ENCODE data around the gene TMEM245. TPM values are rescaled to one million over a fixed set of nuclear protein-coding genes. Genes with fewer than 3 reads are reported as not detected.

The TMEM245 gene
- total and polyA plus RNA-seq, 2 of the 13 experiments (the other 11 are each of a cell fraction or from before 2014, with no cell fraction given), result 53.5 to 55.4 TPM

GRCh38 chr9:109072133-109072692 lies 47.5 kb downstream of the TMEM245 start (continued):
- no peak for TF ChIP-seq E2F1 (CRISPR knock-in tag; IDR thresholded peaks at IDR 0.05)
- TF ChIP-seq SRSF1 (optimal IDR thresholded peaks at IDR 0.05; ENCODE audit: low read depth, low read length), result no peak
- TF ChIP-seq ATF3 (CRISPR knock-in tag; IDR thresholded peaks at IDR 0.05), result no peak
- TF ChIP-seq ZNF891 (CRISPR knock-in tag; IDR thresholded peaks at IDR 0.05), result no peak
- TF ChIP-seq MAFF (IDR thresholded peaks at IDR 0.05; ENCODE audit: low read depth, low read length), result no peak
- TF ChIP-seq ZFP82 (CRISPR knock-in tag; IDR thresholded peaks at IDR 0.05; ENCODE audit: borderline replicate concordance), result no peak
- no peak for TF ChIP-seq HES4 (CRISPR knock-in tag; IDR thresholded peaks at IDR 0.05; ENCODE audit: borderline replicate concordance)
- no peak for TF ChIP-seq ATF1 (CRISPR knock-in tag; IDR thresholded peaks at IDR 0.05)
- TF ChIP-seq ZFP36 (IDR thresholded peaks at IDR 0.05; ENCODE audit: borderline replicate concordance, low read depth, low read length, partially characterized antibody), result no peak
- TF ChIP-seq ZNF543 (CRISPR knock-in tag; IDR thresholded peaks at IDR 0.05), result no peak
- no peak for TF ChIP-seq ZBTB8A (CRISPR knock-in tag; IDR thresholded peaks at IDR 0.05; ENCODE audit: borderline replicate concordance, low read depth)
- no peak for TF ChIP-seq POLR2G (IDR thresholded peaks at IDR 0.05; ENCODE audit: low read depth, low read length)
- no peak for TF ChIP-seq SMAD9 (CRISPR knock-in tag; IDR thresholded peaks at IDR 0.05)
- TF ChIP-seq MAFK (conservative IDR thresholded peaks at IDR 0.05 in 1 of 2, IDR thresholded peaks at IDR 0.05 in 1 of 2; ENCODE audit: low read length in 2 of 2), result no peak
- no peak for TF ChIP-seq HDAC2 (CRISPR knock-in tag; IDR thresholded peaks at IDR 0.05)
- no peak for TF ChIP-seq MAX (IDR thresholded peaks at IDR 0.05)
- TF ChIP-seq FOXA1 (IDR thresholded peaks at IDR 0.05), result no peak
- TF ChIP-seq FOXA1 (CRISPR knock-in tag; IDR thresholded peaks at IDR 0.05), result peak; percentile 3; the same call in 1 of the 2 replicates
- no peak for TF ChIP-seq ZNF720 (CRISPR knock-in tag; IDR thresholded peaks at IDR 0.05)
- TF ChIP-seq NFYB (CRISPR knock-in tag; IDR thresholded peaks at IDR 0.05), result no peak
- no peak for TF ChIP-seq ZNF841 (CRISPR knock-in tag; IDR thresholded peaks at IDR 0.05; ENCODE audit: borderline replicate concordance)
- no peak for TF ChIP-seq RFXAP (CRISPR knock-in tag; IDR thresholded peaks at IDR 0.05; ENCODE audit: borderline replicate concordance)
- TF ChIP-seq LBX2 (CRISPR knock-in tag; IDR thresholded peaks at IDR 0.05; ENCODE audit: borderline replicate concordance), result no peak
- no peak for TF ChIP-seq ZNF503 (CRISPR knock-in tag; IDR thresholded peaks at IDR 0.05)
- TF ChIP-seq FOXM1 (CRISPR knock-in tag; IDR thresholded peaks at IDR 0.05), result no peak
- TF ChIP-seq NONO (IDR thresholded peaks at IDR 0.05), result no peak
- TF ChIP-seq NONO (CRISPR knock-in tag; conservative IDR thresholded peaks at IDR 0.05), result no peak

All from HepG2 (cell line).